Endothelial cell of umbilical vein (primary cell): Measurements from ENCODE around the gene MNAT1.

ENCODE experiments used
- FOS ChIP-seq: IDR thresholded peaks from 2 replicates; pipeline ENCODE4 v1.6.1; 2011; ENCODE audit warnings: mild to moderate bottlenecking, low read length, moderate library complexity, borderline replicate concordance; ENCODE audit not compliant: insufficient read depth
- MYC ChIP-seq: IDR thresholded peaks from one replicate; pipeline ENCODE4 v1.6.1; 2011; ENCODE audit warnings: mild to moderate bottlenecking, low read depth, low read length
- POLR2A ChIP-seq: IDR thresholded peaks from 2 replicates; pipeline ENCODE4 v1.6.1; 2012; ENCODE audit warnings: low read depth, mild to moderate bottlenecking, control low read depth, low read length
- TF ChIP-seq, protein P1 (sequence below), 2 donors: IDR thresholded peaks; 1 replicate in 1 of 2; 2 replicates in 1 of 2; pipeline ENCODE4 v1.5.1; 2011; ENCODE audit warnings: low read length in 2 of 2, mild to moderate bottlenecking in 2 of 2, moderate library complexity in 2 of 2, control low read depth in 1 of 2, inconsistent platforms in 1 of 2, low read depth in 1 of 2; ENCODE audit not compliant: insufficient read depth in 1 of 2; ENCODE audit errors: extremely low read depth in 1 of 2

DNA sequence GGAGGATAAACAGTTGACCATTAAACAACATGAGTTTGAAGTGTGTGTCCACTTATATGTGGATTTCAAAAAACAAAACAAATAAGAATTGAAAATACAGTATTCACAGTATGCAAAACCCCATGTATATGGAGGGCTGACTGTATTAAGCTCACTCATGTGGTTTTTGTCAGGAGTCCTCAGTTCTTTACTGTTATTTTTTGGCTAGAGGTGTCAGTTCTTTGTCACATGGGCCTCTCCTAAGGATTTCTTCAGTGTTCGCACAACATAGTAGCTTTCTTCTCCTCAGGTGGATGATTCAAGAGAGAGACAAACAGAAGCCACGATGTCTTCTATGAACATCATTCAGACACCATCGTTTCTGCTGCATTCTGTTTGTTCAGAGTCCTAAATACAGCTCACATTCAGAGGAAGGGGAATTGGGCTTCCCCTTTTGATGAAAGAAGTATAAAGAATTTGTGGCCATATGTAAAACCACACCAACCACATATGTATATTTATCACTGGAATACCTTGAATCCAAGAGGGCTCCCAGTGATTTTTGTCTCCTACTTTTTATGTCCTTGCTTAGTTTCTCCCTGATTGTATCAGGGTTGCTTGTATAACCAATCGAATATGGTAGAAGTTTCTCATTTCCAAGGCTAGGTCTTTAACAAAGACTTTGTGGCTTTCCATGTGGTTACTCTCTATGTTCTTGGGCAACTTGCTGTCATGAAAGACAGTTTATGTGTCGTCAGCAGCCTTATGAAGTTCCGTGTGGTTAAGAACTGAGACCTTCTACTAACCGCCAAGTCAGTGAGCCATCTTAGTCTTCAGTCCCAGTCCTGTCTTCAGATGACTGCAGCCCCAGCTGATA is 18.9 kb downstream of the MNAT1 start:
- TF ChIP-seq, protein P1, sequence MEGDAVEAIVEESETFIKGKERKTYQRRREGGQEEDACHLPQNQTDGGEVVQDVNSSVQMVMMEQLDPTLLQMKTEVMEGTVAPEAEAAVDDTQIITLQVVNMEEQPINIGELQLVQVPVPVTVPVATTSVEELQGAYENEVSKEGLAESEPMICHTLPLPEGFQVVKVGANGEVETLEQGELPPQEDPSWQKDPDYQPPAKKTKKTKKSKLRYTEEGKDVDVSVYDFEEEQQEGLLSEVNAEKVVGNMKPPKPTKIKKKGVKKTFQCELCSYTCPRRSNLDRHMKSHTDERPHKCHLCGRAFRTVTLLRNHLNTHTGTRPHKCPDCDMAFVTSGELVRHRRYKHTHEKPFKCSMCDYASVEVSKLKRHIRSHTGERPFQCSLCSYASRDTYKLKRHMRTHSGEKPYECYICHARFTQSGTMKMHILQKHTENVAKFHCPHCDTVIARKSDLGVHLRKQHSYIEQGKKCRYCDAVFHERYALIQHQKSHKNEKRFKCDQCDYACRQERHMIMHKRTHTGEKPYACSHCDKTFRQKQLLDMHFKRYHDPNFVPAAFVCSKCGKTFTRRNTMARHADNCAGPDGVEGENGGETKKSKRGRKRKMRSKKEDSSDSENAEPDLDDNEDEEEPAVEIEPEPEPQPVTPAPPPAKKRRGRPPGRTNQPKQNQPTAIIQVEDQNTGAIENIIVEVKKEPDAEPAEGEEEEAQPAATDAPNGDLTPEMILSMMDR (IDR thresholded peaks at IDR 0.05; ENCODE audit: extremely low read depth in 1 of 2, insufficient read depth in 1 of 2, low read depth in 1 of 2, low read length in 2 of 2): no peak
- TF ChIP-seq POLR2A (no peak), FOS (no peak), MYC (no peak)
